AG04449 (cell line): ENCODE results near the gene TMEM242.

Experiments
- CTCF ChIA-PET: fragments of 350-600 bp; formaldehyde crosslinking; extraction: SDS; loops from one replicate; lab custom pipeline; 2021; ENCODE audit warnings: antibody characterized with exemption; lab: Yijun Ruan, JAX
- POLR2A ChIA-PET: fragments of 400-600, 350-600 bp; formaldehyde crosslinking; extraction: SDS; loops from one replicate; lab custom pipeline; 2020; ENCODE audit warnings: antibody characterized with exemption, inconsistent platforms; lab: Yijun Ruan, JAX
- DNase-seq: peaks from one replicate; pipeline ENCODE4 v3.0.0-alpha.2; 2010; ENCODE audit warnings: low read depth, low spot score
- H3K4me3 ChIP-seq: 2 replicates; pipeline ENCODE4 v1.5.1; 2011; ENCODE audit warnings: low read depth, mild to moderate bottlenecking, control low read depth, low read length
- CTCF ChIP-seq: IDR thresholded peaks from one replicate; pipeline ENCODE4 v1.5.1; 2011; ENCODE audit warnings: mild to moderate bottlenecking, moderate library complexity, low read length, control low read depth, inconsistent platforms; ENCODE audit not compliant: insufficient read depth; ENCODE audit errors: missing control alignments

The TMEM242 gene

GRCh38 chr6:157323255-157323965, at the start of gene TMEM242:
TSS of gene TMEM242 (minus strand) at chr6:157323519. CDS start at chr6:157323499, 20 bp downstream.
- DNase-seq = peak; percentile 69
- ChIA-PET CTCF (interaction anchor here (0.6 to 7.0 kb wide), 11 partner anchors 8 to 358 kb away, joined by 3 to 45 read pairs (median 3); no protein-coding TSS in a partner anchor), POLR2A (interaction anchor here (0.7 to 2.1 kb wide), 11 partner anchors 9 to 566 kb away, joined by 3 to 10 read pairs (median 4); partner anchors contain the start of gene ZDHHC14)
- H3K4me3 ChIP-seq = peak within 1 kb of the TSS; percentile 83
- no peak for TF ChIP-seq CTCF

- POLR2A ChIA-PET = no interaction called here
- no peak overlapping the region for H3K4me3 ChIP-seq
- CTCF ChIA-PET = no interaction called here
- TF ChIP-seq CTCF = no peak
- DNase-seq = no peak
These were observed 49.4 kb upstream of the TMEM242 start for GRCh38 chr6:157372501-157373280.

- no peak overlapping the region for H3K4me3 ChIP-seq
- POLR2A ChIA-PET = interaction anchor here (0.6 kb wide), 1 partner anchor 45 kb away, joined by 4 read pairs; no protein-coding TSS in a partner anchor
- no peak for DNase-seq
- CTCF ChIA-PET = interaction anchor here (1.0 kb wide), 2 partner anchors 8 to 11 kb away, joined by 3 read pairs; no protein-coding TSS in a partner anchor
- no peak for TF ChIP-seq CTCF
These were observed 47.4 kb upstream of the TMEM242 start for GRCh38 chr6:157370755-157371154.

GRCh38 chr6:157368359-157369049, 45.2 kb upstream of the TMEM242 start:
- DNase-seq = no peak
- no peak for TF ChIP-seq CTCF
- ChIA-PET CTCF (no interaction called here), POLR2A (no interaction called here)
- no peak overlapping the region for H3K4me3 ChIP-seq

DNA sequence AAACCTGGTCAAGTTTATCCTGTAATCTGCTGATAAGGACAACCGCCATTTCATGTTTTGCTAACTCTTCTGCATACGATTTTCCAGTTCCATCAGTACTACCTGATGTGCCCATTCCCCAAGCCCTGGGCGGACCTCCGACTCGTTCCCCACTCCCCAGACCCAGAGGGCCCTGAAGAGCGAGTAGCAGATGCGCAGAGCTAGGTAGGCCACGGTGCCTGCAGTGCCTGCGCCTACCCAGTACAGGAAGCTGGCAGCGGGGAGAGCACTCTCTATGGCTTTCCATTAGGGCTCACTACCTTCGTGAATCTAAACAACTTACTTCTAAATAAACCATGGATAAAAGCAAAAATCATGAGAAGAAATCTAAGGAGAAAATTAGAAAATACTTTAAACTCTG, 43.3 kb upstream of the TMEM242 start:
- CTCF ChIA-PET = no interaction called here
- DNase-seq = no peak
- POLR2A ChIA-PET = no interaction called here
- no peak for TF ChIP-seq CTCF
- no peak overlapping the region for H3K4me3 ChIP-seq
